K562 (cell line): Measurements from ENCODE around the gene DEDD. TPM values are rescaled to one million over a fixed set of nuclear protein-coding genes. Genes with fewer than 3 reads are reported as not detected.

Source experiments
- ATAC-seq: fragments of 200-7000 bp; cut with Tn5 transposase; 3 replicates; pipeline ENCODE4 v1.9.1; 2020; ENCODE audit warnings: moderate library complexity
- Bru-seq: library from RNA; stranded (reverse); fragments of 400-500 nt; gene quantifications from one replicate; lab custom pipeline; 2021; lab: Mats Ljungman, UMichigan
- BruChase-seq, 2 experiments: library from RNA; stranded (reverse); fragments of 400-500 nt; gene quantifications; one replicate each; lab custom pipeline; 2021; lab: Mats Ljungman, UMichigan
- BruUV-seq: library from RNA; stranded (reverse); fragments of 400-500 nt; replicated peaks from 2 replicates; lab custom pipeline; 2021; lab: Mats Ljungman, UMichigan
- CTCF ChIA-PET: fragments of 300-600 bp; formaldehyde crosslinking; extraction: SDS; loops from one replicate; lab custom pipeline; 2021; ENCODE audit warnings: low intra/inter-chr PET ratio; lab: Yijun Ruan, JAX
- POLR2A ChIA-PET: fragments of 300-600, 350-650 bp; sonication (Branson Sonifier 250); formaldehyde crosslinking; extraction: SDS; loops from one replicate; lab custom pipeline; 2021; ENCODE audit warnings: antibody characterized with exemption, inconsistent platforms; lab: Yijun Ruan, JAX
- DNase-seq, 4 experiments: peaks; one replicate each; pipeline versions ENCODE4 v3.0.0 to v3.0.0-alpha.2; 2011 to 2018; ENCODE audit warnings: low spot score in 3 of 4, mixed read lengths in 3 of 4; ENCODE audit errors: extremely low read depth in 1 of 4
- FAIRE-seq: peaks from 2 replicates; lab custom pipeline; 2011; peaks lifted over from hg19 to GRCh38; lab: Jason Lieb, UNC
- H2AFZ ChIP-seq: 2 replicates; pipeline ENCODE4 v1.6.0; 2011; ENCODE audit warnings: low read depth, low read length, control low read depth, inconsistent platforms
- H3K27ac ChIP-seq: fragments of 200-600 bp; 3 replicates; pipeline ENCODE4 v1.8.0; 2011; ENCODE audit warnings: low read depth, mild to moderate bottlenecking, control low read depth, inconsistent platforms, low read length, moderate library complexity, mixed read lengths; ENCODE audit errors: extremely low read depth
- H3K27me3 ChIP-seq, 2 experiments: fragments of 300-600 bp in 1 of 2; 2 replicates in 1 of 2; 3 replicates in 1 of 2; pipeline versions ENCODE4 v1.6.0 to v1.8.0; 2011; ENCODE audit warnings: inconsistent platforms in 2 of 2, low read length in 2 of 2, mild to moderate bottlenecking in 1 of 2, mixed read lengths in 1 of 2, moderate library complexity in 1 of 2; ENCODE audit not compliant: control insufficient read depth in 2 of 2, insufficient read depth in 2 of 2
- H3K36me3 ChIP-seq: fragments of 300-600 bp; 3 replicates; pipeline ENCODE4 v1.8.0; 2011; ENCODE audit warnings: mild to moderate bottlenecking, low read length, inconsistent platforms; ENCODE audit not compliant: control insufficient read depth, insufficient read depth
- H3K4me1 ChIP-seq, 2 experiments: fragments of 200-600 bp in 1 of 2; replicated peaks in 1 of 2; 2 replicates in 1 of 2; 3 replicates in 1 of 2; pipeline versions ENCODE4 v1.5.1 to v1.8.0; 2011; ENCODE audit warnings: inconsistent platforms in 2 of 2, low read length in 2 of 2, mild to moderate bottlenecking in 1 of 2, mixed read lengths in 1 of 2, moderate library complexity in 1 of 2; ENCODE audit not compliant: control insufficient read depth in 2 of 2, insufficient read depth in 2 of 2
- H3K4me2 ChIP-seq: 2 replicates; pipeline ENCODE4 v1.6.1; 2011; ENCODE audit warnings: low read length, control low read depth, inconsistent platforms, mixed read lengths; ENCODE audit not compliant: insufficient read depth
- H3K4me3 ChIP-seq: fragments of 200-600 bp; sonication (generic), shearing (Covaris generic); 2 replicates; pipeline ENCODE4 v1.5.1; 2016; ENCODE audit warnings: control low read depth, inconsistent platforms
- H3K79me2 ChIP-seq: fragments of 200-600 bp; 3 replicates; pipeline ENCODE4 v1.8.0; 2011; ENCODE audit warnings: low read length, inconsistent platforms; ENCODE audit not compliant: control insufficient read depth, insufficient read depth
- H3K9ac ChIP-seq, 2 experiments: 2 replicates each; pipeline versions ENCODE4 v1.6.0 to v1.6.1; 2011; ENCODE audit warnings: low read depth in 2 of 2, low read length in 2 of 2, control low read depth in 1 of 2, inconsistent platforms in 1 of 2, mild to moderate bottlenecking in 1 of 2, mixed read lengths in 1 of 2; ENCODE audit not compliant: insufficient read depth in 1 of 2
- H3K9me1 ChIP-seq: one replicate; pipeline ENCODE4 v1.6.0; 2011; ENCODE audit warnings: inconsistent platforms, mild to moderate bottlenecking, low read length, moderate library complexity; ENCODE audit not compliant: control insufficient read depth, insufficient read depth
- H3K9me3 ChIP-seq: replicated peaks from 2 replicates; pipeline ENCODE4 v1.5.1; 2011; ENCODE audit warnings: low read depth, low read length, inconsistent platforms; ENCODE audit not compliant: control insufficient read depth, insufficient read depth
- H4K20me1 ChIP-seq: replicated peaks from 2 replicates; pipeline ENCODE4 v1.6.1; 2011; ENCODE audit warnings: low read length, inconsistent platforms, mixed read lengths; ENCODE audit not compliant: control insufficient read depth, insufficient read depth
- CC2D1A ChIP-seq: fragments of 450-650 bp; IDR thresholded peaks from 2 replicates; pipeline ENCODE4 v1.6.1; 2017; ENCODE audit warnings: mild to moderate bottlenecking
- DEAF1 ChIP-seq: fragments of 450-650 bp; formaldehyde crosslinking; IDR thresholded peaks from 2 replicates; pipeline ENCODE4 v1.4.0; 2020; ENCODE audit warnings: mild to moderate bottlenecking, moderate library complexity
- E2F4 ChIP-seq: sonication (generic); formaldehyde crosslinking; IDR thresholded peaks from 2 replicates; pipeline ENCODE4 v1.8.0; 2022; ENCODE audit warnings: mild to moderate bottlenecking, low read depth, missing genetic modification reagents
- ELF2 ChIP-seq: fragments of 250-450 bp; sonication (Bioruptor Pico); IDR thresholded peaks from 2 replicates; pipeline ENCODE4 v1.5.0; 2021; ENCODE audit warnings: mild to moderate bottlenecking
- IRF2 ChIP-seq: sonication (generic); formaldehyde crosslinking; IDR thresholded peaks from 2 replicates; pipeline ENCODE4 v1.8.1; 2022; ENCODE audit warnings: mild to moderate bottlenecking, missing genetic modification reagents
- PPARD ChIP-seq: fragments of 250-450 bp; sonication (Bioruptor Pico); IDR thresholded peaks from 2 replicates; pipeline ENCODE4 v1.8.0; 2022; ENCODE audit warnings: inconsistent platforms, mild to moderate bottlenecking, moderate library complexity
- SIN3B ChIP-seq: fragments of 450-650 bp; IDR thresholded peaks from 2 replicates; pipeline ENCODE4 v1.6.1; 2017; ENCODE audit warnings: low read depth, mild to moderate bottlenecking, moderate library complexity
- ZC3H11A ChIP-seq: IDR thresholded peaks from 2 replicates; pipeline ENCODE4 v1.6.1; 2012; ENCODE audit warnings: low read depth, low read length, improper control_type of control experiment
- ZNF589 ChIP-seq: fragments of 200-800 bp; sonication (Bioruptor generic); IDR thresholded peaks from 2 replicates; pipeline ENCODE4 v1.6.1; 2016; ENCODE audit warnings: low read depth, missing genetic modification characterization, missing compliant biosample characterization
- WGBS: fragments of 100-300 bp; shearing (Covaris generic); methylation state at CpG from one replicate; pipeline ENCODE4 v1.1.6; 2016; ENCODE audit warnings: low coverage, mixed read lengths; ENCODE audit not compliant: insufficient coverage; ENCODE audit errors: missing lambda C conversion rate; 5-methylcytosine and 5-hydroxymethylcytosine counted together
- in situ Hi-C: fragments of 300-500 bp; cut with MboI; formaldehyde crosslinking; loops from 4 replicates; pipeline ENCODE4 v1.15.0; 2018; ENCODE audit warnings: inconsistent platforms, mixed read lengths
- intact Hi-C: fragments of 100-400 bp; cut with micrococcal nuclease; formaldehyde crosslinking; loops from 2 replicates; pipeline ENCODE4 v1.14.2; 2022
- long read RNA-seq, 3 experiments: library from polyadenylated mRNA in 2 of 3; library from RNA in 1 of 3; unstranded in 2 of 3; stranded (forward) in 1 of 3; transcript quantifications; one replicate each; pipeline ENCODE4 v2.0.0, GENCODE V29; 2019 to 2022
- polyA minus RNA-seq, 3 experiments: library from RNA; depleted of rRNA, polyadenylated mRNA; stranded (reverse); fragments of >200 nt; gene quantifications; 2 replicates each; pipeline ENCODE4 v1.2.3, GENCODE V29; 2011
- polyA plus RNA-seq, 8 experiments: library from polyadenylated mRNA; depleted of rRNA in 4 of 8; stranded (reverse) in 5 of 8; unstranded in 3 of 8; fragments of >200 nt; fragmentation: Nextera tagmentation in 2 of 8; fragmentation: Illumina TruSeq in 1 of 8; extraction: Ambion mirVana in 2 of 8; extraction: Trizol in 1 of 8; gene quantifications; 2 replicates each; pipeline versions ENCODE4 v1.2.1 to v1.2.3, GENCODE V29; 2011 to 2014; ENCODE audit warnings: inconsistent platforms in 1 of 8, missing spikeins in 1 of 8
- total RNA-seq, 7 experiments: library from RNA; depleted of rRNA in 6 of 7; stranded (reverse); fragments of >200 nt in 6 of 7; fragmentation: Illumina TruSeq in 2 of 7; extraction: Trizol in 2 of 7; gene quantifications; 2 replicates each; pipeline versions ENCODE4 v1.2.1 to v1.2.3, GENCODE V29; 2011 to 2021; ENCODE audit warnings: low replicate concordance in 1 of 7
- TF ChIP-seq, protein P1 (sequence below): fragments of 250-450 bp; sonication (Bioruptor Pico); IDR thresholded peaks from 2 replicates; pipeline ENCODE4 v1.8.0; 2021; ENCODE audit warnings: moderate library complexity, mild to moderate bottlenecking, inconsistent platforms

DEDD gene
- total RNA-seq (2011; cell fraction: chromatin; rRNA removed; ENCODE audit: low replicate concordance): 15.2 and 18.5 TPM in 2 replicates
- 11.6 and 11.8 TPM in 2 replicates for total RNA-seq (2011; cell fraction: nucleolus; rRNA removed)
- 15.0 and 20.0 TPM in 2 replicates for total RNA-seq (2011; cell fraction: nucleoplasm; rRNA removed)
- total RNA-seq (2014; rRNA removed): 15.6 and 19.1 TPM in 2 replicates
- 11.6 and 12.0 TPM in 2 replicates for total RNA-seq (2014; rRNA removed; fragmentation: Illumina TruSeq; extraction: Trizol)
- total RNA-seq (2015; rRNA removed; fragmentation: Illumina TruSeq; extraction: Trizol): 11.6 and 13.4 TPM in 2 replicates
- total RNA-seq (2021): 26.3 and 29.0 TPM in 2 replicates
- 16.0 and 24.4 TPM in 2 replicates for polyA plus RNA-seq (2011; rRNA removed)
- polyA plus RNA-seq (2011; cell fraction: cytosol; rRNA removed): 38.4 and 56.4 TPM in 2 replicates
- polyA plus RNA-seq (2011; cell fraction: nucleus; rRNA removed): 27.9 and 37.6 TPM in 2 replicates
- polyA plus RNA-seq (2012): 27.7 and 29.6 TPM in 2 replicates
- polyA plus RNA-seq (2014; fragmentation: Illumina TruSeq; extraction: Trizol): 31.4 and 35.0 TPM in 2 replicates
- polyA plus RNA-seq (2014; fragmentation: Nextera tagmentation; extraction: Ambion mirVana): 10 to 100 TPM; 31.6 to 41.0 TPM
- polyA plus RNA-seq (2014; rRNA removed): 16.7 and 16.8 TPM in 2 replicates
- 26.2 and 47.1 TPM in 2 replicates for polyA minus RNA-seq (2011; rRNA and poly(A)+ RNA removed)
- polyA minus RNA-seq (2011; cell fraction: cytosol; rRNA and poly(A)+ RNA removed): 10.9 and 16.7 TPM in 2 replicates
- 5.1 and 6.2 TPM in 2 replicates for polyA minus RNA-seq (2011; cell fraction: nucleus; rRNA and poly(A)+ RNA removed)
- percentile 83 among the genes with signal in this experiment for Bru-seq, nascent RNA
- percentile 83 among the genes with signal in this experiment for BruChase-seq, experiment 1, labeled RNA remaining after a 2-hour chase
- BruChase-seq, experiment 2, labeled RNA remaining after a 6-hour chase: percentile 84 among the genes with signal in this experiment
- long read RNA-seq, experiment 1, transcript DEDD-203 (6 exons, 2,300 nt): minor isoform, 7 of 64 reads
- long read RNA-seq, experiment 1, transcript DEDD-202 (6 exons, 2,345 nt): major isoform, 43 of 64 reads
- long read RNA-seq, experiment 1, partial matches to known transcripts: 5 of 64 reads
- long read RNA-seq, experiment 1, other reads (novel, unspliced or antisense): 8 of 64 reads
- long read RNA-seq, experiment 2, transcript DEDD-202 (6 exons, 2,345 nt): major isoform, 16 of 35 reads
- long read RNA-seq, experiment 2, partial matches to known transcripts: 4 of 35 reads
- long read RNA-seq, experiment 2, other reads (novel, unspliced or antisense): 12 of 35 reads
- long read RNA-seq, experiment 3, transcript DEDD-202 (6 exons, 2,345 nt): major isoform, 11 of 20 reads
- long read RNA-seq, experiment 3, partial matches to known transcripts: 3 of 20 reads
- long read RNA-seq, experiment 3, other reads (novel, unspliced or antisense): 5 of 20 reads

GRCh38 chr1:161132410-161133219 lies at the start of gene DEDD:
Gene DEDD (minus strand): TSS chr1:161132667. CDS start chr1:161124462, 8,205 bp downstream.
- peak; percentile 91 for FAIRE-seq
- POLR2A ChIA-PET: interaction anchor here (0.6 to 4.2 kb wide), 24 partner anchors 8 to 769 kb away, joined by 3 to 20 read pairs (median 4); partner anchors contain the start of genes ADAMTS4, KLHDC9, NIT1 and PFDN2
- no TSS peak for BruUV-seq
- peak; percentile 96 for TF ChIP-seq ELF2 (CRISPR knock-in tag)
- TF ChIP-seq E2F4: no peak
- TF ChIP-seq PPARD (CRISPR knock-in tag): no peak
- peak; percentile 32 for TF ChIP-seq ZNF589
- TF ChIP-seq SIN3B: peak; percentile 77
- TF ChIP-seq CC2D1A: no peak
- no peak for TF ChIP-seq DEAF1 (CRISPR knock-in tag)
- no peak for TF ChIP-seq ZC3H11A
- TF ChIP-seq, protein P1, sequence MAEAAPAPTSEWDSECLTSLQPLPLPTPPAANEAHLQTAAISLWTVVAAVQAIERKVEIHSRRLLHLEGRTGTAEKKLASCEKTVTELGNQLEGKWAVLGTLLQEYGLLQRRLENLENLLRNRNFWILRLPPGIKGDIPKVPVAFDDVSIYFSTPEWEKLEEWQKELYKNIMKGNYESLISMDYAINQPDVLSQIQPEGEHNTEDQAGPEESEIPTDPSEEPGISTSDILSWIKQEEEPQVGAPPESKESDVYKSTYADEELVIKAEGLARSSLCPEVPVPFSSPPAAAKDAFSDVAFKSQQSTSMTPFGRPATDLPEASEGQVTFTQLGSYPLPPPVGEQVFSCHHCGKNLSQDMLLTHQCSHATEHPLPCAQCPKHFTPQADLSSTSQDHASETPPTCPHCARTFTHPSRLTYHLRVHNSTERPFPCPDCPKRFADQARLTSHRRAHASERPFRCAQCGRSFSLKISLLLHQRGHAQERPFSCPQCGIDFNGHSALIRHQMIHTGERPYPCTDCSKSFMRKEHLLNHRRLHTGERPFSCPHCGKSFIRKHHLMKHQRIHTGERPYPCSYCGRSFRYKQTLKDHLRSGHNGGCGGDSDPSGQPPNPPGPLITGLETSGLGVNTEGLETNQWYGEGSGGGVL (CRISPR knock-in tag): no peak
- TF ChIP-seq IRF2 (CRISPR knock-in tag): no peak

More at GRCh38 chr1:161132410-161133219, at the start of gene DEDD:
- in situ Hi-C loops (no loop called here), intact Hi-C loops (loop anchor here (1.0 to 10.0 kb wide), 4 partner anchors 13 to 408 kb away; partner anchors contain the start of gene PPOX)
- peaks cover 7 to 15% of the 10 kb centered on the region in 2 experiments; a peak in 3 of 5 replicates for H3K4me1 ChIP-seq
- peak within 1 kb of the TSS; percentile 89 for H3K27ac ChIP-seq
- peak within 1 kb of the TSS; percentile 94 for H2AFZ ChIP-seq
- H3K4me3 ChIP-seq: peak within 1 kb of the TSS; percentile 57
- no peaks in the 10 kb centered on the region for H3K27me3 ChIP-seq
- peaks cover 58% of the 10 kb centered on the region for H3K79me2 ChIP-seq
- peak within 1 kb of the TSS; percentile 97 for H3K4me2 ChIP-seq
- CTCF ChIA-PET: no interaction called here
- DNase-seq: peak; percentile 92 to 96 (median 92)
- no peaks in the 10 kb centered on the region for H3K9me1 ChIP-seq
- WGBS: under 1% methylated on average over 44 of the region's 68 CpGs
- no peaks in the 10 kb centered on the region for H4K20me1 ChIP-seq
- H3K9me3 ChIP-seq: no peaks in the 10 kb centered on the region
- peak; percentile 97 for ATAC-seq
- peak within 1 kb of the TSS; percentile 90 for H3K9ac ChIP-seq
- peaks cover 32% of the 10 kb centered on the region for H3K36me3 ChIP-seq
